Measurements from ENCODE around the gene POMGNT1. TPM values are rescaled to one million over a fixed set of nuclear protein-coding genes. Genes with fewer than 3 reads are reported as not detected.

Gene POMGNT1
- polyA plus RNA-seq, 2 of the 4 experiments (the other 2 are of a cell fraction) = 33.1 to 33.5 TPM

DNA sequence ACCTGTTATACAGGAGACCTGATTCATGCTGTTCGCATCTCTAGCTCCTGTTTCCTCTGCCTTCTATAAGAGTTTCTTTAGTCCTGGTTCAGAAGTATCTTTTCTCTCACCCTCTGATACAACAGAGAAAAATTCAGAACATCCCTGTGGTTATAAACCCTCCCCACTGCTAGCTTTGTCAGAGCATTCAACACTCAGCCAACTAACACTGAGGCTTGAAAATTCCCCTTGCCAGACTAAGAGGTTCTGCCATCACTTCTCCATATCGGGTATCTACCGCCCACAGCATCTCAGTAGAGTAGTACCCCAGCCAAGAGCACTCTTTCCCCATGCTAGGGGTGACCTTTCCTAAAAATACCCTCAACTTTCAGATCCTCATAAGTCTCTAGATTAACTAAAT is 46.2 kb downstream of the POMGNT1 start:
- CTCF ChIA-PET = interaction anchor here (0.5 kb wide), 1 partner anchor 103 kb away, joined by 6 read pairs; no protein-coding TSS in a partner anchor
- no peak overlapping the region for H3K4me2 ChIP-seq
- H3K4me3 ChIP-seq = no peak overlapping the region
- FAIRE-seq (no peak), DNase-seq (ENCODE audit: low read depth in 1 of 2, low spot score in 1 of 2) (no peak), ATAC-seq (no peak)
- H3K4me1 ChIP-seq = no peaks in the 10 kb centered on the region
- H3K9me3 ChIP-seq = no peaks in the 10 kb centered on the region
- POLR2A ChIA-PET = no interaction called here
- no peak overlapping the region for H3K27ac ChIP-seq
- WGBS (ENCODE audit: missing lambda C conversion rate) = 92% methylated on average over 3 of the region's 3 CpGs
- TF ChIP-seq MAZ (IDR thresholded peaks at IDR 0.05; ENCODE audit: borderline replicate concordance, low read depth, low read length) (no peak), RFX5 (IDR thresholded peaks at IDR 0.05) (no peak), RAD21 (conservative IDR thresholded peaks at IDR 0.05 in 1 of 2, IDR thresholded peaks at IDR 0.05 in 1 of 2) (no peak), HEYL (CRISPR knock-in tag; IDR thresholded peaks at IDR 0.05) (no peak), KDM1A (IDR thresholded peaks at IDR 0.05; ENCODE audit: low read depth) (no peak), NPAS2 (CRISPR knock-in tag; IDR thresholded peaks at IDR 0.05; ENCODE audit: borderline replicate concordance) (no peak), HOXB13 (CRISPR knock-in tag; IDR thresholded peaks at IDR 0.05; ENCODE audit: low read depth) (no peak), JUN (IDR thresholded peaks at IDR 0.05) (no peak), POLR2AphosphoS2 (conservative IDR thresholded peaks at IDR 0.05; ENCODE audit: low read length) (no peak), ZFP36 (IDR thresholded peaks at IDR 0.05; ENCODE audit: borderline replicate concordance, partially characterized antibody) (no peak), CEBPB (IDR thresholded peaks at IDR 0.05) (no peak), HMGXB4 (CRISPR knock-in tag; IDR thresholded peaks at IDR 0.05; ENCODE audit: borderline replicate concordance) (no peak), FOXS1 (CRISPR knock-in tag; IDR thresholded peaks at IDR 0.05) (no peak), RCOR1 (IDR thresholded peaks at IDR 0.05; ENCODE audit: low read depth, low read length) (no peak), RARB (CRISPR knock-in tag; IDR thresholded peaks at IDR 0.05) (no peak), BCL3 (IDR thresholded peaks at IDR 0.05) (no peak), BHLHE40 (IDR thresholded peaks at IDR 0.05; ENCODE audit: low read depth, low read length) (no peak), TP53 (CRISPR knock-in tag; IDR thresholded peaks at IDR 0.05) (no peak)
- TF ChIP-seq, protein P1, sequence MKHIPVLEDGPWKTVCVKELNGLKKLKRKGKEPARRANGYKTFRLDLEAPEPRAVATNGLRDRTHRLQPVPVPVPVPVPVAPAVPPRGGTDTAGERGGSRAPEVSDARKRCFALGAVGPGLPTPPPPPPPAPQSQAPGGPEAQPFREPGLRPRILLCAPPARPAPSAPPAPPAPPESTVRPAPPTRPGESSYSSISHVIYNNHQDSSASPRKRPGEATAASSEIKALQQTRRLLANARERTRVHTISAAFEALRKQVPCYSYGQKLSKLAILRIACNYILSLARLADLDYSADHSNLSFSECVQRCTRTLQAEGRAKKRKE (CRISPR knock-in tag; IDR thresholded peaks at IDR 0.05; ENCODE audit: low read depth) = no peak

- Histone ChIP-seq H3K27ac (no peak overlapping the region), H3K4me3 (no peak overlapping the region), H3K9me3 (no peaks in the 10 kb centered on the region), H3K4me2 (no peak overlapping the region), H3K4me1 (no peaks in the 10 kb centered on the region)
- FAIRE-seq = no peak
- CTCF ChIA-PET = no interaction called here
- POLR2A ChIA-PET = no interaction called here
- no peak for DNase-seq (ENCODE audit: low read depth in 1 of 2, low spot score in 1 of 2)
- WGBS (ENCODE audit: missing lambda C conversion rate) = 85% methylated on average over 2 of the region's 2 CpGs
- no peak for ATAC-seq
- TF ChIP-seq HMGXB4 (CRISPR knock-in tag; IDR thresholded peaks at IDR 0.05; ENCODE audit: borderline replicate concordance) (no peak), TFCP2L1 (CRISPR knock-in tag; IDR thresholded peaks at IDR 0.05) (no peak), CHD2 (IDR thresholded peaks at IDR 0.05; ENCODE audit: low read length, partially characterized antibody) (no peak), FOXS1 (CRISPR knock-in tag; IDR thresholded peaks at IDR 0.05) (no peak), JUN (IDR thresholded peaks at IDR 0.05) (no peak), CBX8 (IDR thresholded peaks at IDR 0.05) (no peak), EP300 (IDR thresholded peaks at IDR 0.05) (no peak), NR3C1 (IDR thresholded peaks at IDR 0.05) (no peak), MAFK (IDR thresholded peaks at IDR 0.05; ENCODE audit: partially characterized antibody) (no peak), SREBF2 (IDR thresholded peaks at IDR 0.05) (no peak), GATA3 (IDR thresholded peaks at IDR 0.05; ENCODE audit: borderline replicate concordance) (no peak), BCL3 (IDR thresholded peaks at IDR 0.05) (no peak), CEBPB (IDR thresholded peaks at IDR 0.05) (no peak)
- TF ChIP-seq, protein P2, sequence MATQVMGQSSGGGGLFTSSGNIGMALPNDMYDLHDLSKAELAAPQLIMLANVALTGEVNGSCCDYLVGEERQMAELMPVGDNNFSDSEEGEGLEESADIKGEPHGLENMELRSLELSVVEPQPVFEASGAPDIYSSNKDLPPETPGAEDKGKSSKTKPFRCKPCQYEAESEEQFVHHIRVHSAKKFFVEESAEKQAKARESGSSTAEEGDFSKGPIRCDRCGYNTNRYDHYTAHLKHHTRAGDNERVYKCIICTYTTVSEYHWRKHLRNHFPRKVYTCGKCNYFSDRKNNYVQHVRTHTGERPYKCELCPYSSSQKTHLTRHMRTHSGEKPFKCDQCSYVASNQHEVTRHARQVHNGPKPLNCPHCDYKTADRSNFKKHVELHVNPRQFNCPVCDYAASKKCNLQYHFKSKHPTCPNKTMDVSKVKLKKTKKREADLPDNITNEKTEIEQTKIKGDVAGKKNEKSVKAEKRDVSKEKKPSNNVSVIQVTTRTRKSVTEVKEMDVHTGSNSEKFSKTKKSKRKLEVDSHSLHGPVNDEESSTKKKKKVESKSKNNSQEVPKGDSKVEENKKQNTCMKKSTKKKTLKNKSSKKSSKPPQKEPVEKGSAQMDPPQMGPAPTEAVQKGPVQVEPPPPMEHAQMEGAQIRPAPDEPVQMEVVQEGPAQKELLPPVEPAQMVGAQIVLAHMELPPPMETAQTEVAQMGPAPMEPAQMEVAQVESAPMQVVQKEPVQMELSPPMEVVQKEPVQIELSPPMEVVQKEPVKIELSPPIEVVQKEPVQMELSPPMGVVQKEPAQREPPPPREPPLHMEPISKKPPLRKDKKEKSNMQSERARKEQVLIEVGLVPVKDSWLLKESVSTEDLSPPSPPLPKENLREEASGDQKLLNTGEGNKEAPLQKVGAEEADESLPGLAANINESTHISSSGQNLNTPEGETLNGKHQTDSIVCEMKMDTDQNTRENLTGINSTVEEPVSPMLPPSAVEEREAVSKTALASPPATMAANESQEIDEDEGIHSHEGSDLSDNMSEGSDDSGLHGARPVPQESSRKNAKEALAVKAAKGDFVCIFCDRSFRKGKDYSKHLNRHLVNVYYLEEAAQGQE (IDR thresholded peaks at IDR 0.05) = no peak
Observed at GRCh38 chr1:46150085-46150484, 48.1 kb downstream of the POMGNT1 start.
